Uterus (tissue), 2 donors: ENCODE measurements around the gene TCEA2.

ENCODE experiments used
- CTCF ChIP-seq, 4 experiments: fragments of 200-600 bp in 2 of 4; fragments of 450-650 bp in 2 of 4; sonication (generic) in 2 of 4; IDR thresholded peaks; one replicate each; pipeline ENCODE4 v1.5.1; 2016 to 2019; ENCODE audit warnings: antibody characterized with exemption in 4 of 4, mild to moderate bottlenecking in 2 of 4, moderate library complexity in 1 of 4
- POLR2A ChIP-seq, 2 donors: fragments of 450-650 bp; IDR thresholded peaks; one replicate each; pipeline ENCODE4 v1.6.1; 2016; ENCODE audit warnings: antibody characterized with exemption in 2 of 2, mild to moderate bottlenecking in 1 of 2, moderate library complexity in 1 of 2

DNA sequence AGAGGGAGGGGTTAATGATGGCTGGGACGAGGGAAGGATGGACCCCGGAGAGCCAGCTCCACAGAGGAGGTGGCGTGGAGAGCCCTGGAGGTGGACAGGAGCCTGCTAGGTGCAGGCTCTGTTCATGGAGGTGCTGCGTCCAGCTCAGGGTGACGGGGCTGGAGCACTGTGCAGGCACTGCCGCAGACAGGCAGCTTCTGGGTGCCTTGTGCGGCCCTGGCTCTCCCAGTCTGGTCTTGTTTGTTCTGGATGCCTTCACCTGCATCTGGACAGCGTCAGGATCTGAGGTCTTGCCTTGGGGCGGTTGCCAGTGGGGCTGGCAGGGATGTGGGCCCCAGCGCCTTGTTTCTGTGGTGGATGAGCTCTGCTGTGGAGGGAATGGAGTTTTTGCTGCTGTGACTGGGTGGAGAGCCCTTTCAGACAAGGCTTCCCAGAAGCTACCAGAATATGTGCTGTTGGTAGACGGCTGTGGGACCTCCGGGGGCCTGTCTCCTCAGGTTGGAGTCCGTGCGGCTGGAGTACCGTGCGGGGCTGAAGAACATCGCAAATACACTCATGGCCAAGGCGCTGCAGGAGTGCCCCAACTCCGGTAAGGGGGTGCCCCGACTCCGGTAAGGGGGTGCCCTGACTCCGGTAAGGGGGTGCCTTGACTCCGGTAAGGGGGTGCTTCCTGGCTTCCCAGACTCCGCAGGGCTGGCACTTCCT is 34.9 kb upstream of the TCEA2 start:
- TF ChIP-seq CTCF (IDR thresholded peaks at IDR 0.05) (no peak), POLR2A (IDR thresholded peaks at IDR 0.05) (no peak)
